Astrocyte (in vitro differentiated cells and primary cell): Measurements from ENCODE around the gene LYRM4. TPM values are rescaled to one million over a fixed set of nuclear protein-coding genes. Genes with fewer than 3 reads are reported as not detected.

Source experiments
- DNase-seq: peaks from one replicate; pipeline ENCODE4 v3.0.0-alpha.2; 2010; ENCODE audit warnings: low read depth
- FAIRE-seq: peaks from 2 replicates; lab custom pipeline; 2011; peaks lifted over from hg19 to GRCh38; lab: Jason Lieb, UNC
- H2AFZ ChIP-seq: 2 replicates; pipeline ENCODE4 v1.6.0; 2012; ENCODE audit warnings: low read depth, low read length, inconsistent platforms
- H3K27ac ChIP-seq: 2 replicates; pipeline ENCODE4 v1.5.1; 2011; ENCODE audit warnings: low read depth, low read length, inconsistent platforms
- H3K27me3 ChIP-seq: 2 replicates; pipeline ENCODE4 v1.6.0; 2011; ENCODE audit warnings: low read length, inconsistent platforms; ENCODE audit not compliant: insufficient read depth
- H3K36me3 ChIP-seq: 2 replicates; pipeline ENCODE4 v1.5.1; 2011; ENCODE audit warnings: low read length, inconsistent platforms; ENCODE audit not compliant: insufficient read depth
- H3K4me1 ChIP-seq: 2 replicates; pipeline ENCODE4 v1.5.1; 2011; ENCODE audit warnings: low read length, inconsistent platforms; ENCODE audit not compliant: insufficient read depth
- H3K4me2 ChIP-seq: 2 replicates; pipeline ENCODE4 v1.6.0; 2012; ENCODE audit warnings: low read length, inconsistent platforms
- H3K4me3 ChIP-seq: 2 replicates; pipeline ENCODE4 v1.5.1; 2011; ENCODE audit warnings: low read depth, mild to moderate bottlenecking, low read length, inconsistent platforms; ENCODE audit not compliant: insufficient read depth
- H3K79me2 ChIP-seq: 2 replicates; pipeline ENCODE4 v1.6.0; 2012; ENCODE audit warnings: mild to moderate bottlenecking, low read length, inconsistent platforms; ENCODE audit not compliant: insufficient read depth
- H3K9ac ChIP-seq: 2 replicates; pipeline ENCODE4 v1.6.0; 2012; ENCODE audit warnings: mild to moderate bottlenecking, low read length, inconsistent platforms
- H3K9me3 ChIP-seq: 2 replicates; pipeline ENCODE4 v1.5.1; 2012; ENCODE audit warnings: low read depth, mild to moderate bottlenecking, low read length, inconsistent platforms; ENCODE audit not compliant: insufficient read depth
- H4K20me1 ChIP-seq: 2 replicates; pipeline ENCODE4 v1.6.0; 2012; ENCODE audit warnings: low read length, inconsistent platforms; ENCODE audit not compliant: insufficient read depth
- H3K27ac Mint-ChIP-seq: one replicate; pipeline ENCODE4 v1.8.0; 2021; ENCODE audit warnings: mild to moderate bottlenecking, mixed read lengths; ENCODE audit not compliant: unreplicated experiment
- H3K27me3 Mint-ChIP-seq: one replicate; pipeline ENCODE4 v1.8.0; 2021; ENCODE audit warnings: low read depth, mixed read lengths; ENCODE audit not compliant: unreplicated experiment
- H3K36me3 Mint-ChIP-seq: one replicate; pipeline ENCODE4 v1.8.0; 2021; ENCODE audit warnings: low read depth, mixed read lengths; ENCODE audit not compliant: unreplicated experiment
- H3K4me1 Mint-ChIP-seq: one replicate; pipeline ENCODE4 v1.8.0; 2021; ENCODE audit warnings: low read depth, mixed read lengths; ENCODE audit not compliant: unreplicated experiment
- H3K4me3 Mint-ChIP-seq: one replicate; pipeline ENCODE4 v1.8.0; 2021; ENCODE audit warnings: mild to moderate bottlenecking, moderate library complexity, mixed read lengths; ENCODE audit not compliant: unreplicated experiment
- H3K9me3 Mint-ChIP-seq: one replicate; pipeline ENCODE4 v1.8.0; 2021; ENCODE audit warnings: mild to moderate bottlenecking, mixed read lengths; ENCODE audit not compliant: unreplicated experiment
- CTCF ChIP-seq: IDR thresholded peaks from 2 replicates; pipeline ENCODE4 v1.5.1; 2011; ENCODE audit warnings: low read depth, mild to moderate bottlenecking, inconsistent platforms, low read length, moderate library complexity; ENCODE audit not compliant: insufficient read depth
- EZH2 ChIP-seq: IDR thresholded peaks from 2 replicates; pipeline ENCODE4 v1.6.1; 2012; ENCODE audit warnings: mild to moderate bottlenecking, low read length, inconsistent platforms; ENCODE audit not compliant: insufficient read depth
- total RNA-seq: library from RNA; stranded (reverse); gene quantifications from 2 replicates; pipeline ENCODE4 v1.2.1, GENCODE V29; 2021

LYRM4 gene
- total RNA-seq, 1 donor from 2014 or later = 39.1 TPM

GRCh38 chr6:5250451-5250850, 10.3 kb downstream of the LYRM4 start:
- H3K27me3 Mint-ChIP-seq = no peaks in the 10 kb centered on the region
- Histone ChIP-seq H4K20me1 (peaks cover 32% of the 10 kb centered on the region), H2AFZ (no peak overlapping the region), H3K27me3 (no peaks in the 10 kb centered on the region), H3K4me3 (no peak overlapping the region), H3K4me1 (no peaks in the 10 kb centered on the region), H3K36me3 (peaks cover 3% of the 10 kb centered on the region), H3K4me2 (no peak overlapping the region), H3K9ac (no peak overlapping the region), H3K27ac (no peak overlapping the region), H3K79me2 (peaks cover 31% of the 10 kb centered on the region), H3K9me3 (no peaks in the 10 kb centered on the region)
- TF ChIP-seq CTCF = no peak
- no peak for TF ChIP-seq EZH2
- no peak overlapping the region for H3K4me3 Mint-ChIP-seq
- FAIRE-seq = no peak
- no peak for DNase-seq
- peaks cover 6% of the 10 kb centered on the region for H3K36me3 Mint-ChIP-seq
- H3K9me3 Mint-ChIP-seq = no peaks in the 10 kb centered on the region
- no peak overlapping the region for H3K27ac Mint-ChIP-seq
- peaks cover 16% of the 10 kb centered on the region for H3K4me1 Mint-ChIP-seq

GRCh38 chr6:5249451-5250122, 11.2 kb downstream of the LYRM4 start:
- peaks cover 6% of the 10 kb centered on the region for H3K36me3 Mint-ChIP-seq
- no peak overlapping the region for H3K4me3 ChIP-seq
- H3K9ac ChIP-seq = no peak overlapping the region
- no peak for TF ChIP-seq CTCF
- TF ChIP-seq EZH2 = no peak
- peaks cover 16% of the 10 kb centered on the region for H3K4me1 Mint-ChIP-seq
- no peaks in the 10 kb centered on the region for H3K9me3 ChIP-seq
- FAIRE-seq (no peak), DNase-seq (peak; percentile 44)
- H3K4me3 Mint-ChIP-seq = no peak overlapping the region
- no peak overlapping the region for H2AFZ ChIP-seq
- no peaks in the 10 kb centered on the region for H3K4me1 ChIP-seq
- peaks cover 33% of the 10 kb centered on the region for H3K79me2 ChIP-seq
- H3K27me3 Mint-ChIP-seq = no peaks in the 10 kb centered on the region
- no peaks in the 10 kb centered on the region for H3K9me3 Mint-ChIP-seq
- no peak overlapping the region for H3K4me2 ChIP-seq
- H3K27ac ChIP-seq = no peak overlapping the region
- H3K36me3 ChIP-seq = peaks cover 4% of the 10 kb centered on the region
- H3K27ac Mint-ChIP-seq = no peak overlapping the region
- H4K20me1 ChIP-seq = peaks cover 37% of the 10 kb centered on the region
- H3K27me3 ChIP-seq = no peaks in the 10 kb centered on the region
